ENCODE results near the gene TTC24. TPM values are rescaled to one million over a fixed set of nuclear protein-coding genes. Genes with fewer than 3 reads are reported as not detected.
A peak's percentile ranks its signal among the peaks of the same experiment; 100 is the strongest.

Gene TTC24
- total RNA-seq, 4 donors from 2014 or later: not detected

DNA sequence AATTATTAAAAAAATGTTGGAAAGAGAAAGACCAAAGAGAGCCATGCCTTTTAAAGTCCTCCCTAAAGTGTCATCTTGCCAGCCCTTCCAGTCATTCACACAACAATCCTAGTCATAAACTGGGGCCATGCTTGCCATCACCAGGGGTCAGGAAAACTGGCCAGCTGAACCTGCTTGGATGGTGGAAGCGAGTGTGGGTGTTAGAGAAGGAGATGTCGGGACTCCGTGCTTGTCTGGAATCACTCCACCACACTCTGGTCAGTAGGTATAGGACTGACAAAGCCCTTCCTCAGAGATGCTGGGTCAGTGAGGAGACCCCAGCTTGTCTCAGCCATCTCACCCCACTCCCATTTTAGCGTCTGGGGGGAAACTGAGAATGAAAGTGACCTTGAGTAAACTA, 36.4 kb downstream of the TTC24 start:
- peaks cover 0 to 10% (median 0%) of the 10 kb centered on the region in 4 donors for H3K4me1 ChIP-seq
- no peak overlapping the region for H3K4me3 ChIP-seq
- peak overlapping the region in 2 of 4 donors; percentile 57 to 77 for H3K27ac ChIP-seq
- TF ChIP-seq POLR2A (IDR thresholded peaks at IDR 0.05) (no peak), CTCF (IDR thresholded peaks at IDR 0.05) (no peak)
- H3K9me3 ChIP-seq: no peaks in the 10 kb centered on the region
- H3K27me3 ChIP-seq: no peaks in the 10 kb centered on the region
- no peaks in the 10 kb centered on the region for H3K36me3 ChIP-seq
- DNase-seq: no peak

GRCh38 chr1:156616463-156616862, 36.9 kb downstream of the TTC24 start:
- H3K9me3 ChIP-seq: no peaks in the 10 kb centered on the region
- H3K36me3 ChIP-seq: no peaks in the 10 kb centered on the region
- no peak for DNase-seq
- H3K27ac ChIP-seq: peak overlapping the region in 2 of 4 donors; percentile 57 to 77
- no peak for TF ChIP-seq CTCF (IDR thresholded peaks at IDR 0.05)
- no peak for TF ChIP-seq POLR2A (IDR thresholded peaks at IDR 0.05)
- peaks cover 0 to 10% (median 0%) of the 10 kb centered on the region in 4 donors for H3K4me1 ChIP-seq
- H3K27me3 ChIP-seq: no peaks in the 10 kb centered on the region
- H3K4me3 ChIP-seq: no peak overlapping the region

GRCh38 chr1:156618853-156619581, 39.5 kb downstream of the TTC24 start, which contains the start of gene HAPLN2:
TSS of gene HAPLN2 (plus strand) at chr1:156619415. CDS start at chr1:156623491, 4,076 bp downstream.
- Histone ChIP-seq H3K27me3 (peaks cover 0 to 7% of the 10 kb centered on the region in 2 donors), H3K4me3 (no peak within 1 kb of the TSS), H3K4me1 (peaks cover 2 to 17% (median 4%) of the 10 kb centered on the region in 4 donors), H3K27ac (no peak within 1 kb of the TSS), H3K36me3 (no peaks in the 10 kb centered on the region), H3K9me3 (no peaks in the 10 kb centered on the region)
- TF ChIP-seq CTCF (IDR thresholded peaks at IDR 0.05): peak in 3 of 6 experiments; percentile 13 to 33 (median 21)
- no peak for TF ChIP-seq POLR2A (IDR thresholded peaks at IDR 0.05)
- DNase-seq: no peak

DNA sequence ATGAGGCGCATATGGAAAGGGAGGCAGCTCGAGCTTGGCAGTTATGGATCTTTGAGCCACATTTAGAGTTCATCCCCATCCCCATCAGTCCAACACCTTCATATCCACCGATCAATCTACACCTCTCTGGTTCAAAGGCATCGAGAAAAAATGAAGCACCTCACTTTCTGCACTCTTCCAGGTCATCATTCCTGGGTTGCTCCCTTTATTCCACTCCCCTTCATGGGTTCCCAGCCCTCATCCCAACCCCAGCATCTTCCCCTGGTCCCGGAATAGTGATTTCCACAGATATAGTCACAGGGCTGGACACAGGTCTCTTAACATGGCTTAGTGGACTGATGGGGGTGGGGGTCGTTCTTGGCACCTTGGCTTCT, 40.0 kb downstream of the TTC24 start:
- no peaks in the 10 kb centered on the region for H3K36me3 ChIP-seq
- TF ChIP-seq POLR2A (IDR thresholded peaks at IDR 0.05): no peak
- no peak for TF ChIP-seq CTCF (IDR thresholded peaks at IDR 0.05)
- H3K27me3 ChIP-seq: peaks cover 0 to 12% of the 10 kb centered on the region in 2 donors
- no peak overlapping the region for H3K4me3 ChIP-seq
- H3K4me1 ChIP-seq: peaks cover 5 to 22% (median 9%) of the 10 kb centered on the region in 4 donors
- H3K9me3 ChIP-seq: no peaks in the 10 kb centered on the region
- H3K27ac ChIP-seq: no peak overlapping the region
- no peak for DNase-seq

GRCh38 chr1:156622581-156623297, 43.2 kb downstream of the TTC24 start:
- Histone ChIP-seq H3K36me3 (no peaks in the 10 kb centered on the region), H3K27ac (no peak overlapping the region), H3K4me3 (no peak overlapping the region), H3K4me1 (peaks cover 14 to 24% (median 20%) of the 10 kb centered on the region in 4 donors), H3K9me3 (no peaks in the 10 kb centered on the region), H3K27me3 (peaks cover 0 to 21% of the 10 kb centered on the region in 2 donors)
- TF ChIP-seq POLR2A (IDR thresholded peaks at IDR 0.05) (no peak), CTCF (IDR thresholded peaks at IDR 0.05) (no peak)
- DNase-seq: no peak
